ENCODE data around the gene SSBP1. TPM values are rescaled to one million over a fixed set of nuclear protein-coding genes. Genes with fewer than 3 reads are reported as not detected.

Gene SSBP1
- total RNA-seq, 3 donors from 2014 or later: 93.4 to 114 (median 112) TPM

- intact Hi-C loops (cut with DNase I; ENCODE audit: low total_unique reads): no loop called here
- peaks cover 0 to 3% of the 10 kb centered on the region in 2 donors for H3K4me1 ChIP-seq
- H3K27me3 ChIP-seq: no peaks in the 10 kb centered on the region
- H3K36me3 ChIP-seq: no peaks in the 10 kb centered on the region
- H3K4me3 ChIP-seq: no peak overlapping the region
- no peak for DNase-seq (ENCODE audit: low spot score in 2 of 2)
- H3K9me3 ChIP-seq: no peaks in the 10 kb centered on the region
- H3K27ac ChIP-seq: no peak overlapping the region
- TF ChIP-seq POLR2A (IDR thresholded peaks at IDR 0.05) (no peak), POLR2AphosphoS5 (IDR thresholded peaks at IDR 0.05) (no peak)
- TF ChIP-seq, protein P1, sequence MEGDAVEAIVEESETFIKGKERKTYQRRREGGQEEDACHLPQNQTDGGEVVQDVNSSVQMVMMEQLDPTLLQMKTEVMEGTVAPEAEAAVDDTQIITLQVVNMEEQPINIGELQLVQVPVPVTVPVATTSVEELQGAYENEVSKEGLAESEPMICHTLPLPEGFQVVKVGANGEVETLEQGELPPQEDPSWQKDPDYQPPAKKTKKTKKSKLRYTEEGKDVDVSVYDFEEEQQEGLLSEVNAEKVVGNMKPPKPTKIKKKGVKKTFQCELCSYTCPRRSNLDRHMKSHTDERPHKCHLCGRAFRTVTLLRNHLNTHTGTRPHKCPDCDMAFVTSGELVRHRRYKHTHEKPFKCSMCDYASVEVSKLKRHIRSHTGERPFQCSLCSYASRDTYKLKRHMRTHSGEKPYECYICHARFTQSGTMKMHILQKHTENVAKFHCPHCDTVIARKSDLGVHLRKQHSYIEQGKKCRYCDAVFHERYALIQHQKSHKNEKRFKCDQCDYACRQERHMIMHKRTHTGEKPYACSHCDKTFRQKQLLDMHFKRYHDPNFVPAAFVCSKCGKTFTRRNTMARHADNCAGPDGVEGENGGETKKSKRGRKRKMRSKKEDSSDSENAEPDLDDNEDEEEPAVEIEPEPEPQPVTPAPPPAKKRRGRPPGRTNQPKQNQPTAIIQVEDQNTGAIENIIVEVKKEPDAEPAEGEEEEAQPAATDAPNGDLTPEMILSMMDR (IDR thresholded peaks at IDR 0.05): no peak
Observed at GRCh38 chr7:141704112-141704511, 34.0 kb upstream of the SSBP1 start.

DNA sequence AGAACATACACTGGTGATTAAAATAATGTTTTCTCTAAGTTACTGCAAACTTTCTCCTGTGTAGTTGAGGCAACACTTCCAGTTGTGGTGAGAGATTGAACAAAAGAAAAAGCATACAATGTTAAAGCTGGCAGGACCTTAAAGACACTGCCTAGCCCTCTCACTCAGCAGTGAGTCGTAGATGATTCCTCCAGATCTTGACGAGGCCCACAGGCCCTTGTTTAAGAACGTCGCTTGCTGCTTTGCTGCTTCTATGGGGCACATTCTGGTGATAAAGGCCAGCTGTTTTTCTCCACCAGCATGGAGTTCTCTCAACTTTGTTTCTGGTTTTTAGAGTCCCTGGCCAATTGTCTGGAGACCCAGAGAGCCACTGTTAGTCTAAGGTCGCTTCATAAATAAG, 33.4 kb upstream of the SSBP1 start:
- Histone ChIP-seq H3K4me1 (peaks cover 0 to 3% of the 10 kb centered on the region in 2 donors), H3K27me3 (no peaks in the 10 kb centered on the region), H3K9me3 (no peaks in the 10 kb centered on the region), H3K36me3 (no peaks in the 10 kb centered on the region), H3K4me3 (no peak overlapping the region), H3K27ac (no peak overlapping the region)
- intact Hi-C loops (cut with DNase I; ENCODE audit: low total_unique reads): no loop called here
- no peak for DNase-seq (ENCODE audit: low spot score in 2 of 2)
- no peak for TF ChIP-seq POLR2AphosphoS5 (IDR thresholded peaks at IDR 0.05)
- TF ChIP-seq POLR2A (IDR thresholded peaks at IDR 0.05): no peak
- TF ChIP-seq, protein P1 (IDR thresholded peaks at IDR 0.05): no peak

DNA sequence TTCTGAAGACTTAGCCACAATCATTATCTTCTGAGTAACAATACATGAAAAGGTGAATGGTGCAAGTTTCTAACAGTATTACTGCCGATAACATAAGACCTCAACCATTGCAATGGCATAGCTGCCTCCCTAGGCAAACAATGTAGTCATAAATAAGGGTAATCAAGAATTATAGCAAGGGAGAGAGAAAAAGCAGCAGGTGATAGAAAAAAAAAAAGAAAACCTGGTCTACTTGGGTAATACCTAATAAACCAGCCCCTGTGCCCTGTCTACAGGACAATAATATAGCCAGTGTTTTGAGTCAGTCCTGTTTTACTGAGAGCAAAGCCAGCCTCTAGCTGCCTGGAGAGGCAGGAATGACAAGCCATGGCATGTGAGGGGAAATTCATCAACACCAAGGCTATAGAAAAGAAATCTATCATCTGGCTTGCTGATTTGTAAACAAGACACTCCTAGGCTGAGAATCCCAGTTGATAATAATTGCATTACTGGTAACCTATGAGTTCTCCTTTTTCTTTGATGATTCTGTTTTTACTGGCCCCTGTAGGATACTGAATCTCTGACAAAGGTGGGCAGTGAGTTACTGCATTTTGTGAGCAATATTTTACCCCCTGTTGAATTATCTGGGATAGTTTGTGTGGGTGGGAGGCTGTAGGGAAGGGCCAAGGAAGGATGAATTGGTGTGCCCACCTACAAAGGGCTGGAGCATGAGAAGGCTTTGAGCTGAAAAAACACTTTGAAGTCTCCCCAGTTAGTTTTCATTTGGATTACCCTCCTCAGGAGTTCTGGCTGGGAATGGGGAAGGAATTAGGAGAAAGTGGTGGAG, 31.7 kb upstream of the SSBP1 start:
- Histone ChIP-seq H3K27me3 (no peaks in the 10 kb centered on the region), H3K4me3 (no peak overlapping the region), H3K27ac (no peak overlapping the region), H3K36me3 (no peaks in the 10 kb centered on the region), H3K4me1 (peaks cover 0 to 3% of the 10 kb centered on the region in 2 donors), H3K9me3 (no peaks in the 10 kb centered on the region)
- no peak for TF ChIP-seq POLR2A (IDR thresholded peaks at IDR 0.05)
- TF ChIP-seq POLR2AphosphoS5 (IDR thresholded peaks at IDR 0.05): no peak
- TF ChIP-seq, protein P1 (IDR thresholded peaks at IDR 0.05): no peak
- intact Hi-C loops (cut with DNase I; ENCODE audit: low total_unique reads): no loop called here
- no peak for DNase-seq (ENCODE audit: low spot score in 2 of 2)

DNA sequence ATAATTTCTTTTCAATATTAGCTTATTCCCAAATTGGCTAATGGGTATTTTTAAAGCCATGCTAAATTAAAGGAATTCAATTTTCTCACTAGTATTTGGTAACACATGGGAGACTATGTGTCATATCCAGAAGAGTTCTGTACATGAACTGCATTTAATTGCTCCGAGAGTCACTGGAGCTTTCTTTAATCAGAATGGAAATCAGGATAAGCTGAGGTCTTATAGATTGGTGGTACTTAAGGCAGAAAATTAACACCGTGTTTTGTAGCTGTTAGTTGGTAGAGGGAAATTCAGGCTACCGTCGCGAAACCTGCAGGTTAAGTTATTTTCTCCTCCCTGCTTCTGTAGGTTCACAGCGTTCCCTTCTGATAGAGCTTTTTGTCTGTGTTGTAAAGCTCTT, 29.8 kb upstream of the SSBP1 start, which contains the start of gene WEE2:
WEE2 (plus strand) TSS at position 3 of the 400 bp plus-strand sequence. CDS start 406 bp downstream, outside the sequence.
- intact Hi-C loops (cut with DNase I; ENCODE audit: low total_unique reads): no loop called here
- Histone ChIP-seq H3K36me3 (no peaks in the 10 kb centered on the region), H3K4me3 (no peak within 1 kb of the TSS), H3K9me3 (no peaks in the 10 kb centered on the region), H3K27ac (no peak within 1 kb of the TSS), H3K27me3 (no peaks in the 10 kb centered on the region), H3K4me1 (no peaks in the 10 kb centered on the region)
- DNase-seq (ENCODE audit: low spot score in 2 of 2): no peak
- TF ChIP-seq, protein P1 (IDR thresholded peaks at IDR 0.05): no peak

- H3K27ac ChIP-seq: no peak overlapping the region
- intact Hi-C loops (cut with DNase I; ENCODE audit: low total_unique reads): no loop called here
- no peak for DNase-seq (ENCODE audit: low spot score in 2 of 2)
- TF ChIP-seq POLR2A (IDR thresholded peaks at IDR 0.05): no peak
- TF ChIP-seq, protein P1 (IDR thresholded peaks at IDR 0.05): no peak
- no peak for TF ChIP-seq POLR2AphosphoS5 (IDR thresholded peaks at IDR 0.05)
- no peaks in the 10 kb centered on the region for H3K4me1 ChIP-seq
- no peaks in the 10 kb centered on the region for H3K27me3 ChIP-seq
- H3K36me3 ChIP-seq: no peaks in the 10 kb centered on the region
- H3K4me3 ChIP-seq: no peak overlapping the region
- no peaks in the 10 kb centered on the region for H3K9me3 ChIP-seq
Observed at GRCh38 chr7:141709318-141709717, 28.8 kb upstream of the SSBP1 start.
